ENCODE measurements around the gene PALLD.

DNA sequence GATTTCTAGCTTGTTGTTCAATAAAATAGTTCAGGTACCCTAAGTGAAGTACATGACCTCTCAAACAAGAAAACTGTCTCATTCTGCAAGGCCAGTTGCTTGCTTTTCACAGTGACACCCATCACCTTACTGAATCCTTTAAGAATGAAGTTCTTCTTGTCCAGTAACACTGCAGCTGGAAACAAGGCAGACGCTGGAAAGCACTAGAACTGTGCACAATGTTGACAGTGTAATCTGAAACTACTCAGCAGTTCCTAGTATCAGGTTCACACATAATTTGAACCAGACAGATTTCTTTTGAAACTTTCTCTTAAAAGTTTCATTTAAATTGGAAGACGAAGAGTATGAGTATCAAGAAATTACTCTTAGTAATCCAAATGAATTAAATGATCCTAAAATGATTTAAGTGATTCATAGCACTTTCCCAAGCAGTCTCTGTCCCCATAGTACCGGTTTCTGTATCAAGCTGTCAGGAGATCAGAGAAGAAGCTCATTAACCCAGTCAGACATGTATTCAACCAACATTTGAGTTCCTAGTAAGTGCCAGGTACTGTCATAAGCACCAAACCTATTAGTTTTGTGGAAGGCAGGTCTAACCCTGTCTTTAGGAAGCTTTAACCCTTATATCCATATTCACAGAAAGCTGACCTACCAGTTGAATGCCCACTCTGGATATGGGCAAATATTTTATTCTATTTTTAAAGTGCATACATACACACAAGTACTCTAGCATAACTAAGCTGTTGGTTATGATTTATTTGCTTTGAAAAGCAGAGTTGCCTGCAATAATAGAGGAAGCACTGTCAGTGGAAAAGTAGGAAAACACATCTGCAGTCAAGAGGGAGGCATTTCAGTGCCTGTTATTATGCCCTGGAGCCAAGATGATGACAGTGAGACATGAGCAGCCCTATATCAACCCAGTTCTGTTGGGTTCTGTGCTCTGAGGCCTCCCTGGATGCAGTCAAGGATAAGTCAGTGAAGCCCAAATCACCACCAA is 63.6 kb downstream of the PALLD start:
- TF ChIP-seq, protein P1, sequence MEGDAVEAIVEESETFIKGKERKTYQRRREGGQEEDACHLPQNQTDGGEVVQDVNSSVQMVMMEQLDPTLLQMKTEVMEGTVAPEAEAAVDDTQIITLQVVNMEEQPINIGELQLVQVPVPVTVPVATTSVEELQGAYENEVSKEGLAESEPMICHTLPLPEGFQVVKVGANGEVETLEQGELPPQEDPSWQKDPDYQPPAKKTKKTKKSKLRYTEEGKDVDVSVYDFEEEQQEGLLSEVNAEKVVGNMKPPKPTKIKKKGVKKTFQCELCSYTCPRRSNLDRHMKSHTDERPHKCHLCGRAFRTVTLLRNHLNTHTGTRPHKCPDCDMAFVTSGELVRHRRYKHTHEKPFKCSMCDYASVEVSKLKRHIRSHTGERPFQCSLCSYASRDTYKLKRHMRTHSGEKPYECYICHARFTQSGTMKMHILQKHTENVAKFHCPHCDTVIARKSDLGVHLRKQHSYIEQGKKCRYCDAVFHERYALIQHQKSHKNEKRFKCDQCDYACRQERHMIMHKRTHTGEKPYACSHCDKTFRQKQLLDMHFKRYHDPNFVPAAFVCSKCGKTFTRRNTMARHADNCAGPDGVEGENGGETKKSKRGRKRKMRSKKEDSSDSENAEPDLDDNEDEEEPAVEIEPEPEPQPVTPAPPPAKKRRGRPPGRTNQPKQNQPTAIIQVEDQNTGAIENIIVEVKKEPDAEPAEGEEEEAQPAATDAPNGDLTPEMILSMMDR (IDR thresholded peaks at IDR 0.05), result no peak
- no peak for TF ChIP-seq EZH2 (IDR thresholded peaks at IDR 0.05)
